HG03457 (cell line): ENCODE results near the gene TNN.

Source experiments
- ATAC-seq: cut with Tn5 transposase; IDR thresholded peaks from one replicate; pipeline ENCODE4 v1.9.1; 2021; ENCODE audit warnings: moderate number of reproducible peaks; ENCODE audit not compliant: unreplicated experiment

TNN gene

GRCh38 chr1:175172503-175172902 lies 104.9 kb downstream of the TNN start:
- no peak for ATAC-seq

GRCh38 chr1:175173531-175173930 lies 105.9 kb downstream of the TNN start:
- ATAC-seq, result no peak

GRCh38 chr1:175174309-175175102 lies 106.9 kb downstream of the TNN start:
- ATAC-seq, result peak; percentile 58

GRCh38 chr1:175176246-175176645 lies 108.6 kb downstream of the TNN start:
- ATAC-seq, result no peak

- ATAC-seq, result no peak
Observed at GRCh38 chr1:175178056-175178455, 110.4 kb downstream of the TNN start.

GRCh38 chr1:175178456-175178855 lies 110.8 kb downstream of the TNN start:
- ATAC-seq, result no peak

GRCh38 chr1:175179837-175180590 lies 112.4 kb downstream of the TNN start:
- no peak for ATAC-seq

GRCh38 chr1:175182201-175182746 lies 114.6 kb downstream of the TNN start:
- no peak for ATAC-seq

- no peak for ATAC-seq
Observed at GRCh38 chr1:175183586-175183985, 116.0 kb downstream of the TNN start.

- ATAC-seq, result no peak
Observed at GRCh38 chr1:175185903-175186302, 118.3 kb downstream of the TNN start.

- ATAC-seq, result no peak
Observed at GRCh38 chr1:175186433-175187160, 119.0 kb downstream of the TNN start.

GRCh38 chr1:175188936-175189335 lies 121.3 kb downstream of the TNN start:
- ATAC-seq, result no peak

- ATAC-seq, result no peak
Observed at GRCh38 chr1:175191659-175192058, 124.0 kb downstream of the TNN start.

- ATAC-seq, result no peak
Observed at GRCh38 chr1:175192111-175192629, 124.5 kb downstream of the TNN start.

- ATAC-seq, result peak; percentile 36
Observed at GRCh38 chr1:175192630-175193526, 125.2 kb downstream of the TNN start, which contains the start of gene KIAA0040. Gene KIAA0040, minus strand, starts transcription at chr1:175192776. Its CDS starts 31,763 bp downstream, at chr1:175161013.

GRCh38 chr1:175193527-175193910 lies 125.9 kb downstream of the TNN start:
- no peak for ATAC-seq

- ATAC-seq, result no peak
Observed at GRCh38 chr1:175195281-175195680, 127.6 kb downstream of the TNN start.

GRCh38 chr1:175195798-175196197 lies 128.2 kb downstream of the TNN start:
- ATAC-seq, result no peak

GRCh38 chr1:175197531-175197930 lies 129.9 kb downstream of the TNN start:
- ATAC-seq, result no peak
